Upper lobe of right lung (tissue), 1 donor: Measurements from ENCODE around the gene PFDN4. TPM values are rescaled to one million over a fixed set of nuclear protein-coding genes. Genes with fewer than 3 reads are reported as not detected.

ENCODE experiments used
- ATAC-seq: fragments of 200-7000 bp; cut with Tn5 transposase; one replicate; pipeline ENCODE4 v1.9.1; 2020; ENCODE audit warnings: mild to moderate bottlenecking, moderate library complexity
- DNase-seq: peaks from one replicate; pipeline ENCODE4 v3.0.0-alpha.2; 2020
- H3K27ac ChIP-seq: fragments of 200-600 bp; one replicate; pipeline ENCODE4 v1.8.0; 2022
- H3K27me3 ChIP-seq: fragments of 200-600 bp; one replicate; pipeline ENCODE4 v1.8.0; 2022; ENCODE audit warnings: mild to moderate bottlenecking
- H3K36me3 ChIP-seq: fragments of 200-600 bp; one replicate; pipeline ENCODE4 v1.8.0; 2022
- H3K4me1 ChIP-seq: fragments of 200-600 bp; one replicate; pipeline ENCODE4 v1.8.0; 2022
- H3K4me3 ChIP-seq: fragments of 200-600 bp; one replicate; pipeline ENCODE4 v1.8.0; 2022; ENCODE audit warnings: mild to moderate bottlenecking
- H3K9me3 ChIP-seq: fragments of 200-600 bp; one replicate; pipeline ENCODE4 v1.8.0; 2022
- intact Hi-C: fragments of 100-400 bp; cut with DNase I; formaldehyde crosslinking; loops from one replicate; pipeline ENCODE4 v1.11.0; 2022
- total RNA-seq: library from RNA; stranded (reverse); fragmentation: NEBNext Ultra II Directional; extraction: Animal tissue kit (Norgen Biotek cat#: 25700); gene quantifications from one replicate; pipeline ENCODE4 v1.2.1, GENCODE V29; 2021
- TF ChIP-seq, protein P1 (sequence below): fragments of 200-600 bp; IDR thresholded peaks from one replicate; pipeline ENCODE4 v1.8.0; 2022; ENCODE audit warnings: antibody characterized with exemption
- donor health status: DM: no; HTN: yes; CAD: no; lungs with severe emphysema.

PFDN4 gene
- total RNA-seq, 1 donor from 2014 or later: 19.9 TPM

DNA sequence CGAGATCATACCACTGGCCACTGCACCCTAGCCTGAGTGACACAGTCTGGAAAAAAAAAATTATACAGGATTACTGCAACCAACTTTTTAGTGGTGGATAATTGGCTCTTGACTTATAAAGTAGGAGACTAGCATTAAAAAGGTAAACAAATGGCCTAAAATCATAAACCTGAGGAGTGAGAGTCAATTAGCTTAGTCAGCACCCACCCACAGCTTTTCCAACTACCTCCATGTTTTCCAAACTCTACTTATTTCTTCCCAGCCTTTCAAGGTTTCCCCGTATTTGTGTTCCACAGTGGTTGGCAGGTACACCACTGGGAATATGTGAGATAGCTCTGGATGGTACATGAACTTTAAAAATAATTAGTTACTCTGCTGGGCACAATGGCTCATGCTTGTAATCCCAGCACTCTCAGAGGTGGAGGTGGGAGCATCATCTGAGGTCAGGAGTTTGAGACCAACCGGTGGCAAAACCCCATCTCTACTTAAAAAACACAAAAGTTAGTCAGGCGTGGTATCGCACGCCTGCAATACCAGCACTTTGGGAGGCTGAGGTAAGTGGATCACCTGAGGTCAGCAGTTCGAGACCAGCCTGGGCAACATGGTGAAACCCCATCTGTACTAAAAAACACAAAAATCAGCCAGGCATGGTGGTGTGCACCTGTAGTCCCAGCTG is 40.8 kb upstream of the PFDN4 start:
- TF ChIP-seq, protein P1, sequence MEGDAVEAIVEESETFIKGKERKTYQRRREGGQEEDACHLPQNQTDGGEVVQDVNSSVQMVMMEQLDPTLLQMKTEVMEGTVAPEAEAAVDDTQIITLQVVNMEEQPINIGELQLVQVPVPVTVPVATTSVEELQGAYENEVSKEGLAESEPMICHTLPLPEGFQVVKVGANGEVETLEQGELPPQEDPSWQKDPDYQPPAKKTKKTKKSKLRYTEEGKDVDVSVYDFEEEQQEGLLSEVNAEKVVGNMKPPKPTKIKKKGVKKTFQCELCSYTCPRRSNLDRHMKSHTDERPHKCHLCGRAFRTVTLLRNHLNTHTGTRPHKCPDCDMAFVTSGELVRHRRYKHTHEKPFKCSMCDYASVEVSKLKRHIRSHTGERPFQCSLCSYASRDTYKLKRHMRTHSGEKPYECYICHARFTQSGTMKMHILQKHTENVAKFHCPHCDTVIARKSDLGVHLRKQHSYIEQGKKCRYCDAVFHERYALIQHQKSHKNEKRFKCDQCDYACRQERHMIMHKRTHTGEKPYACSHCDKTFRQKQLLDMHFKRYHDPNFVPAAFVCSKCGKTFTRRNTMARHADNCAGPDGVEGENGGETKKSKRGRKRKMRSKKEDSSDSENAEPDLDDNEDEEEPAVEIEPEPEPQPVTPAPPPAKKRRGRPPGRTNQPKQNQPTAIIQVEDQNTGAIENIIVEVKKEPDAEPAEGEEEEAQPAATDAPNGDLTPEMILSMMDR: no peak
- Histone ChIP-seq H3K4me1 (no peaks in the 10 kb centered on the region), H3K27ac (no peak overlapping the region), H3K27me3 (peaks cover 65% of the 10 kb centered on the region), H3K36me3 (no peaks in the 10 kb centered on the region), H3K4me3 (no peak overlapping the region), H3K9me3 (no peaks in the 10 kb centered on the region)
- no peak for ATAC-seq
- no peak for DNase-seq
- intact Hi-C loops: no loop called here

DNA sequence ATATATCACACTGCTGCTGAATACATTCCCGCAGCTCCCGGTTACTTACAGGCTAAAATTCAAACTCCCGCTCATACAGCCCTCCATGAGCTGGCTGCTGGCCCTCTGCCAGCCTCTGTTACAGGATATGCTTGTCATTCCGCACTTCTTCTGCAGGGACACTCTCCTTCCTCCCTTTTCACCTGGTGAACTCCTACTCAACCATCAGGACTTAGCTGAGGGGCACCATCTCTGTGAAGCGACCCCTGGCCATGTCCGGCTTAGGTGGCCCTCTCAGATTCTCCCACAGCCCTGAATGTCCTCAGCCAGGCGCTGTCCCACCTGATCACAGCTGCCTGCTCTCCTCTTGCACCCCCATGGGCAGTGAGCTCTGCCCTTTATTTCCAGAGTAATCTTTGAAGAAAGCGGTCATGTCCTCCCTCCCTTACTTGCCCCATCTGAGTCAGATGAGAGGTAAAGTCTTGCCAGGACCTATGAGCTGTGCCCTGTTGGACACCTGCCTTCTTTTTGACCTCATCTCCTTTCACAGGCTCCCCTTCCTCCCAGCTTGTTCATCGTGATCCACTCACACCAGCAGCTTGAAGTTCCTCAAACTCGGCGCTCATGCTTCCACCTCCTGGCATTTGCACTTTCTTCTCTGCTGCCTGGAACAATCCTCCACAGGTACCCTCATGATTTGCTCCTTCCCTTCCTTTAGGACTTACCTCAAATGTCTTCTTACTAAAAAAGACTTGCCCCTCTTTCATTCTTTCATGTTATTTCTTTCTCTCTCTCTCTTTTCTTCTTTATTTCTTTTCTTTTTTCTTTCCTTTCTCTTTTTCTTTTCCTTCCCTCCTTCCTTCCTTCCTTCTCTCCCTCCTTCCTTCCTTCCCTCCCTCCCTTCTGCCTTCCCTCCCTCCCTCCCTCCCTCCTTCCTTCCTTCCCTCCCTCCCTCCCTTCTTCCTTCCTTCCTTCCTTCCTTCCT is 39.7 kb upstream of the PFDN4 start:
- intact Hi-C loops: no loop called here
- Histone ChIP-seq H3K4me3 (no peak overlapping the region), H3K36me3 (no peaks in the 10 kb centered on the region), H3K27ac (no peak overlapping the region), H3K4me1 (peaks cover 6% of the 10 kb centered on the region), H3K27me3 (peaks cover 73% of the 10 kb centered on the region), H3K9me3 (no peaks in the 10 kb centered on the region)
- ATAC-seq: no peak
- no peak for DNase-seq
- TF ChIP-seq, protein P1: no peak

DNA sequence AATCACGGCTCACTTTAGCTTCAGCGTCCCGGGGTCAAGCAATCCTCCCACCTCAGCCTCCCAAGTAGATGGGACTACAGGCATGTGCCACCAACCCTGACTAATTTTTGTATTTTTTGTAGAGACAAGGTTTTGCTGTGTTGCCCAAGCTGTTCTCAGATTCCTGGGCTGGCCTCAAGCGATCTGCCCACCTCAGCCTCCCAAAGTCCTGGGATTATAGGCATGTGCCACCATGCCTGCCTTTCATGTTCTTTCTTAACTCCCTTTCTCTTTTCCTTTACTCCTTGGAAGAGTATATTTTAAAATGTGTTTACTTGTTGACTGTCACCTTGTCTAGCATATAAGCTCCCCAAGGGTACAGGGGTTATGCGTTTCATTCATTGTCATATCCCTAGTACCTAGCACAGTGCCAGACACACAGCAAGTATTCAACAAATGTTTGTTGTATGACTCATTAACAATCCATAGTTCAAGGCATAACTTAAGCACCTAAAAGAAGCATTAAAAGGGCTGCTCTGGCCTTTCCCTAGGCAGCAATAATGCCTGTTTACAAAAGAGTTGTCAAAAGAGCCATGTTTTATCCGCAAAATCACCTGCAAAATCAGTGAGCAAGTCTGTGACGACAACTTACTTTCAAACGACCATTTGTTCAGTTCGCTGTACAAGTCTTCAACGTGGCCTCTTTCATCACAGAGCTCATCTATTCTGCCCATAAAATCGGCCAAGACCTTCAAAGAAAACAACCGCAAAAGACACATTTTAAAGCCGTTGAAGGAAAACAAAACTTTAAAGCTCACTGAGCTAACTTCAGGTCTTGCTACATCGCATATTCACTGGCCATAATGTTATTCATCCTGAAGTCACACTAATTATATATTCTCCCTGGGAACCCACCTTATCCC is 38.7 kb upstream of the PFDN4 start:
- ATAC-seq (no peak), DNase-seq (no peak)
- Histone ChIP-seq H3K4me3 (no peak overlapping the region), H3K36me3 (no peaks in the 10 kb centered on the region), H3K27me3 (peaks cover 79% of the 10 kb centered on the region), H3K4me1 (peaks cover 14% of the 10 kb centered on the region), H3K27ac (no peak overlapping the region), H3K9me3 (no peaks in the 10 kb centered on the region)
- TF ChIP-seq, protein P1: no peak
- intact Hi-C loops: no loop called here

DNA sequence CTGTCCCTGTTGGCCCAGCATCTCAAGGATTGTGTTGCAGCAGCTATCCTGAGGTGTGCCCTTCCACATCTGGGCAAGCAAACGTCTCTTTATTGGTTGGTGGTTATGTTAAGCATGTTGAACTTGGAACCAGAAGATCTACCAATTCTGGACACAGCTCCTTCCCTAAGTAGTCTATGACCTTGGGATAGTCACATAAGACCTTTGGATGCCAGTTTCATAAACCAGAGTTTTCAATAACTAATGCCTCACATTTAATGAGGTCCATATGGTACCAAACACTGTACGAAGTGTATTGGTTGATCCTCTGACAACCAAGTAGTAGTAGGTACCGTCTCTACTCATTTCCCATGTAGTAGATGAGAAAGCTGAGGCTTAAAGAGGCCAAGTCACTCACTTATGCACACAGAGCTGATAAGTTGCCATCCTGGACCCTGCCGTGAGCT is 37.8 kb upstream of the PFDN4 start:
- no peak for DNase-seq
- Histone ChIP-seq H3K27ac (no peak overlapping the region), H3K4me3 (no peak overlapping the region), H3K27me3 (peaks cover 85% of the 10 kb centered on the region), H3K4me1 (peaks cover 20% of the 10 kb centered on the region), H3K36me3 (no peaks in the 10 kb centered on the region), H3K9me3 (no peaks in the 10 kb centered on the region)
- ATAC-seq: no peak
- TF ChIP-seq, protein P1: no peak
- intact Hi-C loops: no loop called here

DNA sequence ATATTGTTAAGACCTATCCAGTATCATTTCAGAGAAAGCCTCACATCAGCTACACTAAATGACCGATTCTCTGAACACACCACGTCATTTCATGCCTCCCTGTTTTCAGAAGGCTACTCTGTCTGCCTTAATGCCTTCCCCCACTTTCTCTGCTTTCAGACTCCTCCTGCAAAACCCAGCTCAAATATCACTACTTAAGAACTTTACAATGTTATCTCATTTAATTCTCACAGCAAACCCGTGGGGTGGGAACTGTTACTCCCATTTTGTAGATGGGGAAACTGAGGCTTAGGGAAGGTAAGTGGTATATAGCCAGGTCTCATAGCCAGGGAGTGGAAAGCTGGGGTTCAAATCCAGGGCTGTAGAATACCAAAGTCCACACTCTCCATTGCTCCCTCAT is 36.9 kb upstream of the PFDN4 start:
- no peaks in the 10 kb centered on the region for H3K9me3 ChIP-seq
- H3K4me3 ChIP-seq: no peak overlapping the region
- TF ChIP-seq, protein P1: no peak
- intact Hi-C loops: no loop called here
- ATAC-seq: no peak
- peaks cover 20% of the 10 kb centered on the region for H3K4me1 ChIP-seq
- no peak overlapping the region for H3K27ac ChIP-seq
- no peaks in the 10 kb centered on the region for H3K36me3 ChIP-seq
- H3K27me3 ChIP-seq: peaks cover 85% of the 10 kb centered on the region
- no peak for DNase-seq
